ENCODE measurements around the gene RHOH. TPM values are rescaled to one million over a fixed set of nuclear protein-coding genes. Genes with fewer than 3 reads are reported as not detected.

The RHOH gene
- total and polyA plus RNA-seq, 10 of the 15 experiments (the other 5 are each of a cell fraction or from before 2014, with no cell fraction given), result 46.5 to 120 (median 57.9) TPM

DNA sequence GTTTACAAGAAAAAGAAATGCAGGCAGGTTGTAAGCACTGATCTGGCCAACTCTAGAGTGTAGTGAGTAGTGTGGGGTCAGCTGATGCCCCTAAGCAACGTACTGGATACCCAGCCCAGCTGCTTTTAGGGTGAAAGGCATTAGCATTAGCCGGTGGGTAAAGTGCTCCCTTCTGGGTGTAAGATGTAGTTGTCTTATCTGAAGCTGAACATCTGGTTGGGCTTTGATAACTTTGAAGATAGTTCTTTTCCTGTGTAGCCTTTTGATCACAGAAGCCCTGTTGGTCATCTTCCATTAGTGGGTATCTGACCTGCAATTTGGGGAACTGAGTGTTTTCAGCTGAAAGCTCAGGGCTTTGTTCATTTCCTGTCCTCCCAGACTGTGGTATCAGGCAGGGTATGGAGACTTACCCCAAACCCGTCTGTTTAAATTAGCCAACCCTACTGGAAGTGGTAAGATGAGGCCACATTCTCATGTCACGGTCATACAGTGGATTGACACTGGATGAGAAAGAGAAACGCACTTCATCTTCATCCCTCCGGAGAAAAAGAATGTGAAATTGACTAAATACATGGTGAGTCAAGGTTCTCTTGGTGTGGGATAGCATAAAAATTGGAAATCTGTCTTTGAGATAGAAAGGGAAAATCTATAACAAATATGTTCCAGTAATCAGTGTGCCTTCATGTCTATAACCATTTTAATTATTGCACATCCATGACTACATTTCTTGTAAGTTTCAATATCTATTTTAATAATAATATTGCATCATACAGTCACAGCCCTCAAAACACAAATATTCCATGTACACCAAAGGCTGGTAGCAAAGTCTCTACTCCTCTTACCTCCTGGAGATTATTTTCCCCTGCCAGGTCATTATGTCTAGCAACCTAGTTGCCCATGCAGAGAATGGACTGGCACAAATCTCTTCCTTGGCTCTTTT lies 8.7 kb downstream of the RHOH start (continued):
- TF ChIP-seq, protein P1, sequence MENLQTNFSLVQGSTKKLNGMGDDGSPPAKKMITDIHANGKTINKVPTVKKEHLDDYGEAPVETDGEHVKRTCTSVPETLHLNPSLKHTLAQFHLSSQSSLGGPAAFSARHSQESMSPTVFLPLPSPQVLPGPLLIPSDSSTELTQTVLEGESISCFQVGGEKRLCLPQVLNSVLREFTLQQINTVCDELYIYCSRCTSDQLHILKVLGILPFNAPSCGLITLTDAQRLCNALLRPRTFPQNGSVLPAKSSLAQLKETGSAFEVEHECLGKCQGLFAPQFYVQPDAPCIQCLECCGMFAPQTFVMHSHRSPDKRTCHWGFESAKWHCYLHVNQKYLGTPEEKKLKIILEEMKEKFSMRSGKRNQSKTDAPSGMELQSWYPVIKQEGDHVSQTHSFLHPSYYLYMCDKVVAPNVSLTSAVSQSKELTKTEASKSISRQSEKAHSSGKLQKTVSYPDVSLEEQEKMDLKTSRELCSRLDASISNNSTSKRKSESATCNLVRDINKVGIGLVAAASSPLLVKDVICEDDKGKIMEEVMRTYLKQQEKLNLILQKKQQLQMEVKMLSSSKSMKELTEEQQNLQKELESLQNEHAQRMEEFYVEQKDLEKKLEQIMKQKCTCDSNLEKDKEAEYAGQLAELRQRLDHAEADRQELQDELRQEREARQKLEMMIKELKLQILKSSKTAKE (IDR thresholded peaks at IDR 0.05; ENCODE audit: low read depth, poor library complexity, severe bottlenecking), result peak; percentile 96
- TF ChIP-seq SMAD1 (IDR thresholded peaks at IDR 0.05; ENCODE audit: low read depth, partially characterized antibody), result peak; percentile 9
- no peak for TF ChIP-seq WRNIP1 (IDR thresholded peaks at IDR 0.05; ENCODE audit: borderline replicate concordance, low read depth, low read length)
- 0 out of 2 replicates have a peak, but pooled peaks have one; percentile 58 for TF ChIP-seq MEF2A (IDR thresholded peaks at IDR 0.05; ENCODE audit: insufficient read depth, low read depth, low read length)
- peak; percentile 73; the same call in 1 of the 2 replicates for TF ChIP-seq PAX5 (IDR thresholded peaks at IDR 0.05; ENCODE audit: borderline replicate concordance, low read depth, low read length)
- no peak for TF ChIP-seq ESRRA (IDR thresholded peaks at IDR 0.05; ENCODE audit: low read length)
- peak; percentile 48; the same call in 1 of the 2 replicates for TF ChIP-seq GATAD2B (conservative IDR thresholded peaks at IDR 0.05; ENCODE audit: low read depth)
- TF ChIP-seq SUZ12 (IDR thresholded peaks at IDR 0.05; ENCODE audit: unreplicated experiment), result no peak
- TF ChIP-seq CHD2 (IDR thresholded peaks at IDR 0.05; ENCODE audit: borderline replicate concordance, low read depth, low read length), result peak; percentile 61; the same call in 1 of the 2 replicates
- TF ChIP-seq NR2F1 (conservative IDR thresholded peaks at IDR 0.05), result 0 out of 2 replicates have a peak, but pooled peaks have one; percentile 37
- TF ChIP-seq FOXK2 (IDR thresholded peaks at IDR 0.05), result no peak
- no peak for TF ChIP-seq ZNF274 (IDR thresholded peaks at IDR 0.05; ENCODE audit: insufficient read depth, insufficient read length)
- 0 out of 2 replicates have a peak, but pooled peaks have one; percentile 1 for TF ChIP-seq RAD21 (IDR thresholded peaks at IDR 0.05; ENCODE audit: insufficient read depth, low read depth, low read length)
- no peak for TF ChIP-seq RELA (IDR thresholded peaks at IDR 0.05; ENCODE audit: borderline replicate concordance, partially characterized antibody)
- TF ChIP-seq, protein P2, sequence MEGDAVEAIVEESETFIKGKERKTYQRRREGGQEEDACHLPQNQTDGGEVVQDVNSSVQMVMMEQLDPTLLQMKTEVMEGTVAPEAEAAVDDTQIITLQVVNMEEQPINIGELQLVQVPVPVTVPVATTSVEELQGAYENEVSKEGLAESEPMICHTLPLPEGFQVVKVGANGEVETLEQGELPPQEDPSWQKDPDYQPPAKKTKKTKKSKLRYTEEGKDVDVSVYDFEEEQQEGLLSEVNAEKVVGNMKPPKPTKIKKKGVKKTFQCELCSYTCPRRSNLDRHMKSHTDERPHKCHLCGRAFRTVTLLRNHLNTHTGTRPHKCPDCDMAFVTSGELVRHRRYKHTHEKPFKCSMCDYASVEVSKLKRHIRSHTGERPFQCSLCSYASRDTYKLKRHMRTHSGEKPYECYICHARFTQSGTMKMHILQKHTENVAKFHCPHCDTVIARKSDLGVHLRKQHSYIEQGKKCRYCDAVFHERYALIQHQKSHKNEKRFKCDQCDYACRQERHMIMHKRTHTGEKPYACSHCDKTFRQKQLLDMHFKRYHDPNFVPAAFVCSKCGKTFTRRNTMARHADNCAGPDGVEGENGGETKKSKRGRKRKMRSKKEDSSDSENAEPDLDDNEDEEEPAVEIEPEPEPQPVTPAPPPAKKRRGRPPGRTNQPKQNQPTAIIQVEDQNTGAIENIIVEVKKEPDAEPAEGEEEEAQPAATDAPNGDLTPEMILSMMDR (IDR thresholded peaks at IDR 0.05 in 2 of 3, conservative IDR thresholded peaks at IDR 0.05 in 1 of 3; ENCODE audit: control insufficient read depth in 2 of 3, extremely low read depth in 1 of 3, insufficient read depth in 1 of 3, low read depth in 3 of 3, low read length in 3 of 3), result no peak
- no peak for TF ChIP-seq CREB1 (IDR thresholded peaks at IDR 0.05; ENCODE audit: low read depth)
- TF ChIP-seq STAT1 (conservative IDR thresholded peaks at IDR 0.05), result no peak
- no peak for TF ChIP-seq RFX5 (IDR thresholded peaks at IDR 0.05; ENCODE audit: low read depth, low read length)
- TF ChIP-seq, protein P3, sequence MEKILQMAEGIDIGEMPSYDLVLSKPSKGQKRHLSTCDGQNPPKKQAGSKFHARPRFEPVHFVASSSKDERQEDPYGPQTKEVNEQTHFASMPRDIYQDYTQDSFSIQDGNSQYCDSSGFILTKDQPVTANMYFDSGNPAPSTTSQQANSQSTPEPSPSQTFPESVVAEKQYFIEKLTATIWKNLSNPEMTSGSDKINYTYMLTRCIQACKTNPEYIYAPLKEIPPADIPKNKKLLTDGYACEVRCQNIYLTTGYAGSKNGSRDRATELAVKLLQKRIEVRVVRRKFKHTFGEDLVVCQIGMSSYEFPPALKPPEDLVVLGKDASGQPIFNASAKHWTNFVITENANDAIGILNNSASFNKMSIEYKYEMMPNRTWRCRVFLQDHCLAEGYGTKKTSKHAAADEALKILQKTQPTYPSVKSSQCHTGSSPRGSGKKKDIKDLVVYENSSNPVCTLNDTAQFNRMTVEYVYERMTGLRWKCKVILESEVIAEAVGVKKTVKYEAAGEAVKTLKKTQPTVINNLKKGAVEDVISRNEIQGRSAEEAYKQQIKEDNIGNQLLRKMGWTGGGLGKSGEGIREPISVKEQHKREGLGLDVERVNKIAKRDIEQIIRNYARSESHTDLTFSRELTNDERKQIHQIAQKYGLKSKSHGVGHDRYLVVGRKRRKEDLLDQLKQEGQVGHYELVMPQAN (conservative IDR thresholded peaks at IDR 0.05), result no peak
- TF ChIP-seq EP300 (IDR thresholded peaks at IDR 0.05; ENCODE audit: borderline replicate concordance in 1 of 2, control insufficient read depth in 1 of 2, low read depth in 2 of 2, low read length in 2 of 2), result peak; percentile 78 to 86
- TF ChIP-seq MAX (IDR thresholded peaks at IDR 0.05; ENCODE audit: low read depth, low read length), result no peak
- 0 out of 2 replicates have a peak, but pooled peaks have one; percentile 46 for TF ChIP-seq ATF7 (IDR thresholded peaks at IDR 0.05; ENCODE audit: low read depth)
- TF ChIP-seq CHD1 (IDR thresholded peaks at IDR 0.05; ENCODE audit: low read depth, low read length), result 0 out of 2 replicates have a peak, but pooled peaks have one; percentile 27

All from GM12878 (cell line).